ENCODE data around the gene CCN5. TPM values are rescaled to one million over a fixed set of nuclear protein-coding genes. Genes with fewer than 3 reads are reported as not detected.

CCN5 gene
- total and polyA plus RNA-seq, 2 experiments from 2014 or later, result 23.6 to 47.3 TPM

DNA sequence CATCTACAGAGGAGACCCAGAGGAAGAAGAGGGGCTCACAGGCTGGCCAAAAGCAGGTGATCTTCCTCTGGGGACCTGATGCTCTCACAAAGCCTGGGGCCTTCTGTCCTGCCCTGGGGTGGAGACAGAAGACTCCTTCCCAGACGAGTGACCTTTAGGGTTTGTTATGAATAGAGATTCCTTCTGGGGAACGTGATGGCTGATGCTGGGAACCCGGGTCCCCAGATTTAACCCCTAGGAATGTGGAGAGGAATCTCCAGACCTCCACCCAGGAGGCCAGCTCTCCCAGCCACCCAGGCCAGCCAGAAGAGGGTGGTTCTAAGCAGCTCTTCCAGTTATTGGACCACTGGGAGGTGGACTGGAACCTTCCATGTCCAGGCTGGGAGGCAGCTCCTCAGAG lies 16.8 kb upstream of the CCN5 start:
- in situ Hi-C loops (cut with MboI), result no loop called here
- Histone ChIP-seq H2AFZ (no peak overlapping the region), H3K4me3 (no peak overlapping the region), H3K9ac (no peak overlapping the region), H3K27ac (no peak overlapping the region), H4K20me1 (ENCODE audit: insufficient read depth) (no peaks in the 10 kb centered on the region), H3K9me2 (ENCODE audit: insufficient read depth) (no peaks in the 10 kb centered on the region), H3F3A (ENCODE audit: insufficient read depth) (peaks cover 41% of the 10 kb centered on the region), H3K79me2 (ENCODE audit: insufficient read depth) (no peaks in the 10 kb centered on the region), H3K36me3 (ENCODE audit: low read depth) (no peaks in the 10 kb centered on the region), H3K27me3 (replicated peaks; ENCODE audit: insufficient read depth) (no peaks in the 10 kb centered on the region), H3K4me2 (ENCODE audit: unreplicated experiment) (no peak overlapping the region), H3K9me3 (ENCODE audit: low read depth) (no peaks in the 10 kb centered on the region), H3K4me1 (ENCODE audit: insufficient read depth) (peaks cover 50% of the 10 kb centered on the region)
- WGBS, 2 experiments (ENCODE audit: low coverage in 1 of 2, low lambda C conversion rate in 2 of 2, missing lambda C conversion rate in 2 of 2), result 79 to 88% methylated on average over 3 of the region's 3 CpGs
- TF ChIP-seq EZH2phosphoT487 (IDR thresholded peaks at IDR 0.05; ENCODE audit: insufficient read depth, low read depth), result no peak
- TF ChIP-seq EZH2 (IDR thresholded peaks at IDR 0.05; ENCODE audit: insufficient read depth, poor library complexity, severe bottlenecking), result no peak
- DNase-seq, result no peak

DNA sequence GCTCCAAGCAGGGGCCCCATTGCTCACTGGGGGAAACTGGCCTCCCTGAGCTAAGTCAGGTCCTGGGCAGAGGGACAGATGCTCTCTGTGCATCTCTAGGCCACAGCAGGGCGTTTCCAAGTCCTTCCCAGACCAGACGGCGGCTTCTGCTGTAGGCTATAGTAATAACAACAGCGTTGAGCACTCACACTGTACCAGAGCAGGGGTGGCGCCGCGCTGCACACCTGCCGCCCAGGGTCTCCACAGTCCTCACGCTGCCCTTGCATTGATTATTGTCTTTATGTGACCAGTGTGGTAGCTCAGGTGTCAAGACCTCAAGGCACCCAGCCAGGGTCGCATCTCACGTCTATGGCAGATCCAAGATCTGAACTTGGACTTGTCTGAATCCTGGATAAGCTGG lies 14.9 kb upstream of the CCN5 start:
- no peak overlapping the region for H3K9ac ChIP-seq
- no peaks in the 10 kb centered on the region for H3K27me3 ChIP-seq (replicated peaks; ENCODE audit: insufficient read depth)
- WGBS, 2 experiments (ENCODE audit: low coverage in 1 of 2, low lambda C conversion rate in 2 of 2, missing lambda C conversion rate in 2 of 2), result 92 to 93% methylated on average over 11 of the region's 11 CpGs
- no peaks in the 10 kb centered on the region for H4K20me1 ChIP-seq (ENCODE audit: insufficient read depth)
- no peaks in the 10 kb centered on the region for H3K9me3 ChIP-seq (ENCODE audit: low read depth)
- no peak overlapping the region for H2AFZ ChIP-seq
- H3K4me2 ChIP-seq (ENCODE audit: unreplicated experiment), result no peak overlapping the region
- no peaks in the 10 kb centered on the region for H3K36me3 ChIP-seq (ENCODE audit: low read depth)
- H3K9me2 ChIP-seq (ENCODE audit: insufficient read depth), result no peaks in the 10 kb centered on the region
- in situ Hi-C loops (cut with MboI), result no loop called here
- H3K4me3 ChIP-seq, result no peak overlapping the region
- no peaks in the 10 kb centered on the region for H3K79me2 ChIP-seq (ENCODE audit: insufficient read depth)
- H3K27ac ChIP-seq, result no peak overlapping the region
- H3F3A ChIP-seq (ENCODE audit: insufficient read depth), result peaks cover 39% of the 10 kb centered on the region
- DNase-seq, result no peak
- TF ChIP-seq EZH2phosphoT487 (IDR thresholded peaks at IDR 0.05; ENCODE audit: insufficient read depth, low read depth), result no peak
- TF ChIP-seq EZH2 (IDR thresholded peaks at IDR 0.05; ENCODE audit: insufficient read depth, poor library complexity, severe bottlenecking), result no peak
- peaks cover 47% of the 10 kb centered on the region for H3K4me1 ChIP-seq (ENCODE audit: insufficient read depth)

DNA sequence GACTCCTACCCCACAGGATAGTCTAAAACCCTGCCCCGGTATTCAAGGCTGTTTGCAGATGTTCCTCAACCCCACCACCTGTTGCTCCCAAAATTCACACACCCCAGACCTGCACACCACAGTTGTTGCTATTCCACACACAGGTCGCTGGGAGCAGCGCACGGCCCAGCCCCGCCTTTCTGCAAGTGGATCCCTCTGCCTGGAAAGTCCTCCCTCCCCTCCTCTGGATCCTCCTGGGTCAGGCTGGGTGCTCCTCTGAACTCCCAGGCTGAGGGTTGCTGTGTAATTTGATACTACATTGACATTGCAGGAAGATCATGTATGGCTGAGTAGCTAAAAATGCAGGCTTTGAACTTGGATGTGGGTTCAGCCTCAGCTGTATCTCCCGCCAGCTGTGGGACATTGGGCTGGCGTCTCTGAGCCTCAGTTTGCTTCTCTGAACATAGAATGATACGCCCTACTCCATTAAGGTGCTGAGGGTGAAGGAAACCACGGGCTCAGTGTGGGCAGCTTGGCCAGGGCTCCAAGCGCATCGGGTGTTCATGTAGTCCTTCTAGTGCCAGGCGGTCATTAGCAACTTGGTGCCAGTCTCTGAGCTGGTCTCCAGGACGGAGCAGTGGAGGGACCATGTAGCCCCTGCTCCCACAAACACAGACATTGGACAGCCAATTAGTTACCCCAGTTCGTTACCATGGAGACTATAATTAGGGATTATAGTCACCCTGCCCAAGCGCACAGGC lies 13.9 kb upstream of the CCN5 start:
- Histone ChIP-seq H3K4me3 (no peak overlapping the region), H3K36me3 (ENCODE audit: low read depth) (no peaks in the 10 kb centered on the region), H2AFZ (no peak overlapping the region), H3K9me2 (ENCODE audit: insufficient read depth) (no peaks in the 10 kb centered on the region), H3K27me3 (replicated peaks; ENCODE audit: insufficient read depth) (no peaks in the 10 kb centered on the region), H3K4me2 (ENCODE audit: unreplicated experiment) (peak overlapping the region; percentile 7), H3K9me3 (ENCODE audit: low read depth) (no peaks in the 10 kb centered on the region), H3K27ac (no peak overlapping the region), H3K4me1 (ENCODE audit: insufficient read depth) (peaks cover 43% of the 10 kb centered on the region), H3F3A (ENCODE audit: insufficient read depth) (peaks cover 38% of the 10 kb centered on the region), H4K20me1 (ENCODE audit: insufficient read depth) (no peaks in the 10 kb centered on the region), H3K9ac (no peak overlapping the region), H3K79me2 (ENCODE audit: insufficient read depth) (no peaks in the 10 kb centered on the region)
- no peak for DNase-seq
- in situ Hi-C loops (cut with MboI), result no loop called here
- WGBS, 2 experiments (ENCODE audit: low coverage in 1 of 2, low lambda C conversion rate in 2 of 2, missing lambda C conversion rate in 2 of 2), result 86 to 87% methylated on average over 15 of the region's 15 CpGs
- TF ChIP-seq EZH2phosphoT487 (IDR thresholded peaks at IDR 0.05; ENCODE audit: insufficient read depth, low read depth) (no peak), EZH2 (IDR thresholded peaks at IDR 0.05; ENCODE audit: insufficient read depth, poor library complexity, severe bottlenecking) (no peak)

DNA sequence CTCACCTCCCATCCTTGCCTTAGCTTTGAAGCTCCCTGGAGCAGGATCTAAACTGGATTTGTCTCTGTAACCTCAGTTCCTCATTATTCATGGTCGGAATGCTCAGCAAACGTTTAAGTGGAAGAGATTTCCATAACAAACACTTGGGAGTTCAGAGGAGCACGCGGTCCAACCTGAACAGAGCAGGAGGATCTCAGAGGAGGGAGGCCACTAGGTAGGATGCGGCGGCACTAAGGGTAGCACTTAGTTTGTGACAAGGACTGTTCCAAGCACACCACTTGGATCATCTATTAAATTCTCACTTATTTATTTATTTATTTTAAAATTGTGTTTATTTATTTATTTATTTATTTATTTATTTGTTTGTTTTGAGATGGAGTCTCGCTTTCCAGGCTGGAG lies 13.3 kb upstream of the CCN5 start:
- TF ChIP-seq EZH2 (IDR thresholded peaks at IDR 0.05; ENCODE audit: insufficient read depth, poor library complexity, severe bottlenecking) (no peak), EZH2phosphoT487 (IDR thresholded peaks at IDR 0.05; ENCODE audit: insufficient read depth, low read depth) (no peak)
- Histone ChIP-seq H3K27ac (no peak overlapping the region), H3K27me3 (replicated peaks; ENCODE audit: insufficient read depth) (no peaks in the 10 kb centered on the region)

More for the DNA sequence above, 13.3 kb upstream of the CCN5 start:
- in situ Hi-C loops (cut with MboI), result no loop called here
- Histone ChIP-seq H3K9me2 (ENCODE audit: insufficient read depth) (no peaks in the 10 kb centered on the region), H4K20me1 (ENCODE audit: insufficient read depth) (no peaks in the 10 kb centered on the region), H3K4me2 (ENCODE audit: unreplicated experiment) (peak overlapping the region; percentile 7), H3F3A (ENCODE audit: insufficient read depth) (peaks cover 37% of the 10 kb centered on the region), H3K9me3 (ENCODE audit: low read depth) (no peaks in the 10 kb centered on the region), H3K4me3 (no peak overlapping the region), H3K79me2 (ENCODE audit: insufficient read depth) (no peaks in the 10 kb centered on the region), H3K36me3 (ENCODE audit: low read depth) (no peaks in the 10 kb centered on the region), H3K4me1 (ENCODE audit: insufficient read depth) (peaks cover 48% of the 10 kb centered on the region), H3K9ac (no peak overlapping the region), H2AFZ (no peak overlapping the region)
- WGBS, 2 experiments (ENCODE audit: low coverage in 1 of 2, low lambda C conversion rate in 2 of 2, missing lambda C conversion rate in 2 of 2), result 96 to 99% methylated on average over 7 of the region's 7 CpGs
- DNase-seq, result no peak
